GM12873 (cell line): ENCODE results near the gene ATP11B.

Experiments
- CTCF ChIP-seq: IDR thresholded peaks from 2 replicates; pipeline ENCODE4 v1.5.1; 2012; ENCODE audit warnings: low read depth, mild to moderate bottlenecking, moderate library complexity, low read length, control low read depth; ENCODE audit not compliant: insufficient read depth; ENCODE audit errors: missing control alignments

ATP11B gene

GRCh38 chr3:182818296-182818978, 25.1 kb downstream of the ATP11B start:
- no peak for TF ChIP-seq CTCF

DNA sequence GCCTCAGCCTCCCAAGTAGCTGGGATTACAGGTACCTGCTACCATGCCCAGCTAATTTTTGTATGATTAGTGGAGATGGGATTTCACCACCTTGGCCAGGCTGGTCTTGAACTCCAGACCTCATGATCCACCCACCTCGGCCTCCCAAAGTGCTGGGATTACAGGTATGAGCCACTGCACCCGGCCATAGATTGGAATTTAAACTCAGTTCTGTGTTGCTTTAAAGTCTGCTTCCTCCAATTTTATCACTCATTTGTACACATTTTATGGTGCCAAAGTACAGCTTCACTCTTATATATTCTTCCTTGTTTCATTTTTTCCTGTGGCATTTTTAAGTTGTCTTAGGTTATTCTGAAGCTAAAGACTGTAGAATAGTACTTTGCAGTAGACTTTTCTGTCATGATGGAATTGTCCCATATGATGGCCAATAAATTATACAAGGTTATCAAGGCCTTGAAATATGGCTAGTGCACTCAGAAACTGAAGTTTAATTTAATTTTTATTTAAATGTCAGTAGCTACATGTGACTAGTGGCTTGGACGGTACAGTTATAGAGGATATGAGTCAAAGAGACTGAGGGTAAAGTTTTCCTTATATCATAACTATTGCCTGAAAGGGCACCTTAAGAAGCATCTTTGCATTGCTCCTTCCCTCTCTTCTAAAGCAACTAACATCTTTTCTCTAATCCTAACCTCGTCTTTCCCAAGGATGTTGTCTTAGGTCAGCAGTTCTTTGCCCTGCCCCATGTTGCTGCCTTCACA, 28.1 kb downstream of the ATP11B start:
- no peak for TF ChIP-seq CTCF

GRCh38 chr3:182824957-182825356, 31.7 kb downstream of the ATP11B start:
- no peak for TF ChIP-seq CTCF

DNA sequence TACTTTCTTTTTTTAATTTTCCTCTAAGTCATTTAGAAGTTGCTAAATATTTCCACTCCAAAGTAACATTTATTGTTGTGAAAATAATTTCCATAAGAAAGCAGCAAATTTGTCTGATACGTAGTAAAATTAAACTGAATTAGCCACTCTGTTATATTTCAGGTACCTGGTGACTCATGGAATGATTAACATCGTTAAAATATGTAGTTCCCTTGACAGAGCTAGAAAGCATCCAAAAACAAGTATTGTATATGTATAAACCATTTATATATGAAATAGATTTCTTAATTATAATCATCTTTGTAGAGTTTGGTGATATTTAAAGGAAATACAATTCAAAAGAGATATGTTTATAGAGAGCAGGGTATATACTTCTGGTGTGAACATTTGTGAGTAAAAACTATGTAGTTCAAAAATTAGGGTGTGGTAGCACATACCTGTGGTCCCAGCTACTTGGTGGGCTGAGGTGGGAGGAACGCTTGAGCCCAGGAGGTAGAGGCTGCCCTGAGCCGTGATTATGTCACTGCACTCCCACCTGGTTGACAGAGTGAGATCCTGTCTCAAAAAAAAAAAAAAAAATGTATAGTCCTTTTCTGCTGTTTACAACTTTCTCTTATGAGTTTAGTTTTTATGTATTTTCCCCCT, 36.6 kb downstream of the ATP11B start:
- no peak for TF ChIP-seq CTCF

DNA sequence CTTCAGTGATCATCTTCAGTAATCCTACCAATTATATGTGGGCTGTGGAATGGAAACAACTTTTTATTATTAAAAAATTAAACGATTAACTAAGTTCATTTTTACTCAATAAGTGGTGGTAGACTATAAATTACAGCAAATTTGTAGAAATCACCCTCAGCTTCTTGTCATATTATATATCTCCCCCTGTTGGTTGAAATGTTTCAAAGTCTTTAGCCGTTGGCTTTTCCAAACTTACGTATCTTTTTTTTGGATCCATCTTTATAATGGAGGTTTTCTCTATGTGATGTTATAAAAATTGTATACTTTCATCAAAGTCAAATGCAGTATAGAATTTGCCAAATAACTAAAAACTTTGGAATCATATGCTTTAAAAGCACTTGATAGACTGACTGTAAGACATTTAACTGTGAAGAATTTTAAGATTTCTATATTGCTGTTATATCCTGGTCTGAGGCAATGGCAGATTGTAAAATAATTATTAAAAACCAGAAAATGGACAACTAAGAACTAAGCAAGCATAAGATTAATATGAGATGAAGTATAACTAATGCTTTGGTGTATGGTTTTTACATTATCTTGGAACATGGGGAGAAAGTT, 44.7 kb downstream of the ATP11B start:
- peak; percentile 7 for TF ChIP-seq CTCF

GRCh38 chr3:182843478-182843877, 50.2 kb downstream of the ATP11B start:
- TF ChIP-seq CTCF, result no peak

DNA sequence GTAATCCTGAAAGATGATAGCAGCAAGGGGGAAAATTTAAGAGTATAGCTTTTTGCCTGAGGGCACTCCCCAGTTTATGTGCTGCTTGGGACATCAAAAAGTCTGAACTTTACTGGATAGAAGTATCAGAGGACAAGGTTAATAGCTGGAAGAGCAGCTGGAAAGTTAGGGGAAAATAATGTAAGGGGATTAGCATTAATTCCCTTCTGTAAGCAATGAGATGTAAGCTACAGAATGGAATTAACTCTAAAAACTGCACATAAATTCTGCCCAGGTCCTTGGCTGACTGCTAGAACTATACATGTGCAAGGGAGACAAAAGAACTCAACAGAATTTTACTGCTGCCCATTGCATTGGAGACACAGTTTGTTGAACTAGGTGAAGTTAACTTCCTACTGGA, 55.6 kb downstream of the ATP11B start:
- no peak for TF ChIP-seq CTCF
